Neural progenitor cell (in vitro differentiated cells): ENCODE measurements around the gene FOXN3.

Experiments used
- CTCF ChIP-seq: fragments of 200-600 bp; sonication (generic); IDR thresholded peaks from 2 replicates; pipeline ENCODE4 v1.5.1; 2017; ENCODE audit warnings: antibody characterized with exemption, mild to moderate bottlenecking
- EZH2phosphoT487 ChIP-seq: fragments of 200-600 bp; sonication (generic); IDR thresholded peaks from 2 replicates; pipeline ENCODE4 v1.6.1; 2017; ENCODE audit warnings: antibody characterized with exemption

DNA sequence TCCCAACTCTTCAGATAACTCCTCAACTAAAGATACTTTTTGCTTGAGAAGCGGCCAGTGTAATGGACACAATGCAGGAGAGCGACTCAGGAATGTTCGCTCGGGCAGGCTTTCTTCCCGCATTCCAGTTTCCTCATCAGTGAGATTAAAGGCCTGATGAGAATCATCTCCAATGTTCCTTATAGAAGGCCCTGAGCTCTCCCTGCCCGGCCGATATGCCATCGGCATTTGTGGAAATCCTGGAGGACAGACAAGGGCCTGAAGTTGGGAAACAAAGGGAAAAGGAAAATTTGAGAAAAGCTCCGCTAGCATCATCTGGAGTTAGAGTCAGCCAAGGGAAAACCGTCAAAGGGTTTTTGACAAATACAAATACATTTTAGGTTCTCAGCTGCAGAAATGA lies 38.0 kb upstream of the FOXN3 start:
- TF ChIP-seq CTCF = no peak
- no peak for TF ChIP-seq EZH2phosphoT487
